ENCODE measurements around the gene ZBTB44. TPM values are rescaled to one million over a fixed set of nuclear protein-coding genes. Genes with fewer than 3 reads are reported as not detected.
A peak's percentile ranks its signal among the peaks of the same experiment; 100 is the strongest.
"Not testable (repeated sequence)": the region's sequence is repeated elsewhere in the genome, so short reads cannot be mapped to it uniquely, and the experiment has no call there.

The ZBTB44 gene
- total RNA-seq, 2 experiments from 2014 or later = 35.0 to 39.8 TPM

- DNase-seq = no peak
- peaks cover 14% of the 10 kb centered on the region for H3K9me3 Mint-ChIP-seq
- CTCF ChIA-PET = no interaction called here
- H3K36me3 Mint-ChIP-seq (ENCODE audit: low read depth) = peaks cover 60% of the 10 kb centered on the region
- H3K4me1 Mint-ChIP-seq (ENCODE audit: low read depth) = peaks cover 14% of the 10 kb centered on the region
- no peaks in the 10 kb centered on the region for H3K27me3 Mint-ChIP-seq (ENCODE audit: low read depth)
- intact Hi-C loops (cut with micrococcal nuclease) = no loop called here
- no peak overlapping the region for H3K4me3 Mint-ChIP-seq
- H3K27ac Mint-ChIP-seq = no peak overlapping the region
Observed at GRCh38 chr11:130263351-130263750, 51.4 kb downstream of the ZBTB44 start.

GRCh38 chr11:130262424-130262823, 52.3 kb downstream of the ZBTB44 start:
- H3K27ac Mint-ChIP-seq = no peak overlapping the region

GRCh38 chr11:130261571-130261970, 53.1 kb downstream of the ZBTB44 start:
- H3K27ac Mint-ChIP-seq = no peak overlapping the region
- CTCF ChIA-PET = interaction anchor here (0.6 kb wide), 1 partner anchor 507 kb away, joined by 3 read pairs; no protein-coding TSS in a partner anchor
- H3K4me3 Mint-ChIP-seq = no peak overlapping the region
- peaks cover 17% of the 10 kb centered on the region for H3K9me3 Mint-ChIP-seq
- intact Hi-C loops (cut with micrococcal nuclease) = no loop called here
- no peaks in the 10 kb centered on the region for H3K27me3 Mint-ChIP-seq (ENCODE audit: low read depth)
- peaks cover 65% of the 10 kb centered on the region for H3K36me3 Mint-ChIP-seq (ENCODE audit: low read depth)
- H3K4me1 Mint-ChIP-seq (ENCODE audit: low read depth) = peaks cover 14% of the 10 kb centered on the region
- DNase-seq = no peak

More at GRCh38 chr11:130262424-130262823, 52.3 kb downstream of the ZBTB44 start:
- CTCF ChIA-PET = no interaction called here
- Mint-ChIP-seq H3K9me3 (peaks cover 17% of the 10 kb centered on the region), H3K36me3 (ENCODE audit: low read depth) (peaks cover 62% of the 10 kb centered on the region), H3K4me1 (ENCODE audit: low read depth) (peaks cover 14% of the 10 kb centered on the region), H3K27me3 (ENCODE audit: low read depth) (no peaks in the 10 kb centered on the region), H3K4me3 (no peak overlapping the region)
- DNase-seq = no peak
- intact Hi-C loops (cut with micrococcal nuclease) = no loop called here

GRCh38 chr11:130260742-130261141, 54.0 kb downstream of the ZBTB44 start:
- H3K36me3 Mint-ChIP-seq (ENCODE audit: low read depth) = peaks cover 64% of the 10 kb centered on the region
- no peak overlapping the region for H3K4me3 Mint-ChIP-seq
- H3K9me3 Mint-ChIP-seq = peaks cover 21% of the 10 kb centered on the region
- H3K27ac Mint-ChIP-seq = no peak overlapping the region
- intact Hi-C loops (cut with micrococcal nuclease) = no loop called here
- H3K4me1 Mint-ChIP-seq (ENCODE audit: low read depth) = peaks cover 17% of the 10 kb centered on the region
- CTCF ChIA-PET = no interaction called here
- H3K27me3 Mint-ChIP-seq (ENCODE audit: low read depth) = no peaks in the 10 kb centered on the region
- DNase-seq = no peak

GRCh38 chr11:130260080-130260627, 54.6 kb downstream of the ZBTB44 start:
- Mint-ChIP-seq H3K9me3 (peaks cover 26% of the 10 kb centered on the region), H3K27me3 (ENCODE audit: low read depth) (no peaks in the 10 kb centered on the region), H3K27ac (no peak overlapping the region), H3K36me3 (ENCODE audit: low read depth) (peaks cover 68% of the 10 kb centered on the region), H3K4me3 (no peak overlapping the region), H3K4me1 (ENCODE audit: low read depth) (peaks cover 12% of the 10 kb centered on the region)
- intact Hi-C loops (cut with micrococcal nuclease) = no loop called here
- no peak for DNase-seq
- CTCF ChIA-PET = no interaction called here

GRCh38 chr11:130251763-130252162, 63.0 kb downstream of the ZBTB44 start:
- H3K27ac Mint-ChIP-seq; DNase-seq; H3K4me3 Mint-ChIP-seq; intact Hi-C loops (cut with micrococcal nuclease); H3K27me3 Mint-ChIP-seq (ENCODE audit: low read depth); CTCF ChIA-PET: not testable (repeated sequence)
- Mint-ChIP-seq H3K9me3 (peaks cover 18% of the 10 kb centered on the region), H3K4me1 (ENCODE audit: low read depth) (peaks cover 32% of the 10 kb centered on the region), H3K36me3 (ENCODE audit: low read depth) (peaks cover 42% of the 10 kb centered on the region)

- H3K36me3 Mint-ChIP-seq (ENCODE audit: low read depth) = peaks cover 34% of the 10 kb centered on the region
- DNase-seq; H3K27ac Mint-ChIP-seq; H3K9me3 Mint-ChIP-seq; intact Hi-C loops (cut with micrococcal nuclease); H3K27me3 Mint-ChIP-seq (ENCODE audit: low read depth); H3K4me3 Mint-ChIP-seq: not testable (repeated sequence)
- H3K4me1 Mint-ChIP-seq (ENCODE audit: low read depth) = peaks cover 36% of the 10 kb centered on the region
- CTCF ChIA-PET = interaction anchor here (1.3 kb wide), 1 partner anchor 37 kb away, joined by 3 read pairs; no protein-coding TSS in a partner anchor
Observed at GRCh38 chr11:130249929-130250328, 64.8 kb downstream of the ZBTB44 start.

GRCh38 chr11:130249371-130249770, 65.3 kb downstream of the ZBTB44 start:
- Mint-ChIP-seq H3K27me3 (ENCODE audit: low read depth) (no peaks in the 10 kb centered on the region), H3K36me3 (ENCODE audit: low read depth) (peaks cover 35% of the 10 kb centered on the region), H3K4me3 (no peak overlapping the region), H3K27ac (no peak overlapping the region), H3K4me1 (ENCODE audit: low read depth) (peaks cover 38% of the 10 kb centered on the region), H3K9me3 (peaks cover 8% of the 10 kb centered on the region)
- CTCF ChIA-PET = interaction anchor here (1.3 kb wide), 1 partner anchor 37 kb away, joined by 3 read pairs; no protein-coding TSS in a partner anchor
- DNase-seq = no peak
- intact Hi-C loops (cut with micrococcal nuclease) = no loop called here

- peaks cover 23% of the 10 kb centered on the region for H3K36me3 Mint-ChIP-seq (ENCODE audit: low read depth)
- H3K27ac Mint-ChIP-seq = no peak overlapping the region
Observed at GRCh38 chr11:130247319-130247718, 67.4 kb downstream of the ZBTB44 start.

GRCh38 chr11:130246738-130247137, 68.0 kb downstream of the ZBTB44 start:
- H3K9me3 Mint-ChIP-seq = no peaks in the 10 kb centered on the region
- H3K36me3 Mint-ChIP-seq (ENCODE audit: low read depth) = peaks cover 19% of the 10 kb centered on the region
- no peak overlapping the region for H3K27ac Mint-ChIP-seq
- H3K27me3 Mint-ChIP-seq (ENCODE audit: low read depth) = no peaks in the 10 kb centered on the region
- intact Hi-C loops (cut with micrococcal nuclease) = loop anchor here (1.0 kb wide), 1 partner anchor 69 kb away; no protein-coding TSS in a partner anchor
- H3K4me3 Mint-ChIP-seq = no peak overlapping the region
- peak; percentile 8 for DNase-seq
- H3K4me1 Mint-ChIP-seq (ENCODE audit: low read depth) = peaks cover 40% of the 10 kb centered on the region
- CTCF ChIA-PET = no interaction called here

More at GRCh38 chr11:130247319-130247718, 67.4 kb downstream of the ZBTB44 start:
- intact Hi-C loops (cut with micrococcal nuclease) = no loop called here
- H3K27me3 Mint-ChIP-seq (ENCODE audit: low read depth) = no peaks in the 10 kb centered on the region
- CTCF ChIA-PET = no interaction called here
- peaks cover 42% of the 10 kb centered on the region for H3K4me1 Mint-ChIP-seq (ENCODE audit: low read depth)
- no peak for DNase-seq
- H3K9me3 Mint-ChIP-seq = peaks cover 6% of the 10 kb centered on the region
- no peak overlapping the region for H3K4me3 Mint-ChIP-seq

GRCh38 chr11:130246270-130246669, 68.4 kb downstream of the ZBTB44 start:
- intact Hi-C loops (cut with micrococcal nuclease) = loop anchor here (1.0 kb wide), 1 partner anchor 69 kb away; no protein-coding TSS in a partner anchor
- Mint-ChIP-seq H3K4me3 (no peak overlapping the region), H3K4me1 (ENCODE audit: low read depth) (peaks cover 40% of the 10 kb centered on the region), H3K36me3 (ENCODE audit: low read depth) (peaks cover 16% of the 10 kb centered on the region), H3K27me3 (ENCODE audit: low read depth) (no peaks in the 10 kb centered on the region), H3K9me3 (no peaks in the 10 kb centered on the region), H3K27ac (no peak overlapping the region)
- CTCF ChIA-PET = interaction anchor here (0.7 kb wide), 1 partner anchor 520 kb away, joined by 3 read pairs; no protein-coding TSS in a partner anchor
- no peak for DNase-seq

- H3K27me3 Mint-ChIP-seq (ENCODE audit: low read depth); DNase-seq; H3K27ac Mint-ChIP-seq; H3K9me3 Mint-ChIP-seq; intact Hi-C loops (cut with micrococcal nuclease); CTCF ChIA-PET; H3K4me3 Mint-ChIP-seq: not testable (repeated sequence)
- Mint-ChIP-seq H3K36me3 (ENCODE audit: low read depth) (peaks cover 11% of the 10 kb centered on the region), H3K4me1 (ENCODE audit: low read depth) (peaks cover 32% of the 10 kb centered on the region)
Observed at GRCh38 chr11:130245375-130245774, 69.3 kb downstream of the ZBTB44 start.

GRCh38 chr11:130244848-130245247, 69.9 kb downstream of the ZBTB44 start:
- H3K4me1 Mint-ChIP-seq (ENCODE audit: low read depth) = peaks cover 30% of the 10 kb centered on the region
- peaks cover 11% of the 10 kb centered on the region for H3K36me3 Mint-ChIP-seq (ENCODE audit: low read depth)
- no peak for DNase-seq
- H3K27ac Mint-ChIP-seq = no peak overlapping the region
- CTCF ChIA-PET = no interaction called here
- H3K27me3 Mint-ChIP-seq (ENCODE audit: low read depth) = no peaks in the 10 kb centered on the region
- H3K4me3 Mint-ChIP-seq = no peak overlapping the region
- H3K9me3 Mint-ChIP-seq = no peaks in the 10 kb centered on the region
- intact Hi-C loops (cut with micrococcal nuclease) = no loop called here

All from activated naive CD4-positive, alpha-beta T cell treated with anti-CD3 and anti-CD28 coated beads for 36 hours (primary cell).